SIG-M5 treated with dmso at 0.1 percent for 504 hours (cell line): ENCODE data around the gene KRTAP10-2.
"Not testable (repeated sequence)": the region's sequence is repeated elsewhere in the genome, so short reads cannot be mapped to it uniquely, and the experiment has no call there.

Experiments
- DNase-seq: peaks from one replicate; lab custom pipeline; 2025; ENCODE audit not compliant: unreplicated experiment; lab: John Stamatoyannopoulos, UW

KRTAP10-2 gene

DNA sequence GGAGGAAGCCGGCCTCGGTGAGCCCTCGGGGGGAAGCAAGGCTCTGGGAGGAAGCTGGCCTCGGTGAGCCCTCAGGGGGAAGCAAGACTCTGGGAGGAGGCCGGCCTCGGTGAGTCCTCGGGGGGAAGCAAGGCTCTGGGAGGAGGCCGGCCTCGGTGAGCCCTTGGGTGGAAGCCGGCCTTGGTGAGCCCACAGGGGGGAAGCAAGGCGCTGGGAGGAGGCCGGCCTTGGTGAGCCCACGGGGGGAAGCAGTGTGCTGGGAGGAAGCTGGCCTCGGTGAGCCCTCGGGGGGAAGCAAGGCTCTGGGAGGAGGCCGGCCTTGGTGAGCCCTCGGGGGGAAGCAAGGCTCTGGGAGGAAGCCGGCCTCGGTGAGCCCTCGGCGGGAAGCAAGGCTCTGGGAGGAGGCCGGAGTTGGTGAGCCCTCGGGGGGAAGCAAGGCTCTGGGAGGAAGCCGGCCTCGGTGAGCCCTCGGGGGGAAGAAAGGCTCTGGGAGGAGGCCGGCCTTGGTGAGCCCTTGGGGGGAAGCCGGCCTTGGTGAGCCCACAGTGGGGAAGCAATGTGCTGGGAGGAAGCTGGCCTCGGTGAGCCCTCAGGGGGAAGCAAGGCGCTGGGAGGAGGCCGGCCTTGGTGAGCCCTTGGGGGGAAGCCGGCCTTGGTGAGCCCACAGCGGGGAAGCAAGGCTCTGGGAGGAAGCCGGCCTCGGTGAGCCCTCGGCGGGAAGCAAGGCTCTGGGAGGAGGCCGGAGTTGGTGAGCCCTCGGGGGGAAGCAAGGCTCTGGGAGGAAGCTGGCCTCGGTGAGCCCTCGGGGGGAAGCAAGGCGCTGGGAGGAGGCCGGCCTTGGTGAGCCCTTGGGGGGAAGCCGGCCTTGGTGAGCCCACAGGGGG lies 48.1 kb downstream of the KRTAP10-2 start:
- not testable (repeated sequence) for DNase-seq

GRCh38 chr21:44502171-44502958 lies 48.9 kb downstream of the KRTAP10-2 start:
- no peak for DNase-seq
